ENCODE data around the gene ELN.

GRCh38 chr7:74026903-74027682 lies 880 bp upstream of the ELN start:
- TF ChIP-seq CTCF (conservative IDR thresholded peaks at IDR 0.05; ENCODE audit: low read depth, low read length) (peak; percentile 89), POLR2A (IDR thresholded peaks at IDR 0.05; ENCODE audit: low read depth, low read length) (no peak), SMC3 (IDR thresholded peaks at IDR 0.05; ENCODE audit: low read depth, low read length) (peak; percentile 85), USF2 (IDR thresholded peaks at IDR 0.05; ENCODE audit: low read depth, low read length) (no peak), CEBPB (IDR thresholded peaks at IDR 0.05; ENCODE audit: low read depth, low read length) (no peak), MXI1 (IDR thresholded peaks at IDR 0.05; ENCODE audit: borderline replicate concordance, low read depth, low read length) (no peak), RCOR1 (IDR thresholded peaks at IDR 0.05; ENCODE audit: insufficient replicate concordance, low read length) (no peak), MAZ (IDR thresholded peaks at IDR 0.05; ENCODE audit: borderline replicate concordance, low read depth, low read length) (no peak; the same call in 1 of the 2 replicates), BHLHE40 (IDR thresholded peaks at IDR 0.05; ENCODE audit: low read depth, low read length) (no peak), RAD21 (IDR thresholded peaks at IDR 0.05; ENCODE audit: low read length) (peak; percentile 78)

Measured in IMR-90 (cell line).